NT2/D1 (cell line): ENCODE data around the gene REC8.
A peak's percentile ranks its signal among the peaks of the same experiment; 100 is the strongest.

Experiments used
- DNase-seq: peaks from one replicate; pipeline ENCODE4 v3.0.0-alpha.2; 2011; ENCODE audit warnings: low read depth, low spot score
- H3K27me3 ChIP-seq: 2 replicates; pipeline ENCODE4 v1.6.0; 2011; ENCODE audit warnings: mild to moderate bottlenecking; ENCODE audit not compliant: insufficient read length, insufficient read depth
- H3K36me3 ChIP-seq: 2 replicates; pipeline ENCODE4 v1.6.1; 2011; ENCODE audit warnings: mild to moderate bottlenecking, low read length, mixed read lengths; ENCODE audit not compliant: insufficient read depth, insufficient read length
- H3K4me1 ChIP-seq: 2 replicates; pipeline ENCODE4 v1.5.1; 2011; ENCODE audit not compliant: insufficient read depth, insufficient read length
- H3K4me3 ChIP-seq: 2 replicates; pipeline ENCODE4 v1.5.1; 2011; ENCODE audit warnings: low read depth; ENCODE audit not compliant: insufficient read length
- H3K9ac ChIP-seq: 2 replicates; pipeline ENCODE4 v1.6.0; 2011; ENCODE audit warnings: low read depth; ENCODE audit not compliant: insufficient read length
- H3K9me3 ChIP-seq: 2 replicates; pipeline ENCODE4 v1.5.1; 2011; ENCODE audit warnings: mild to moderate bottlenecking, low read length; ENCODE audit not compliant: insufficient read depth
- SUZ12 ChIP-seq: IDR thresholded peaks from 2 replicates; pipeline ENCODE4 v1.6.1; 2011; ENCODE audit not compliant: insufficient read length, insufficient read depth; ENCODE audit errors: extremely low read depth
- YY1 ChIP-seq: IDR thresholded peaks from 2 replicates; pipeline ENCODE4 v1.6.1; 2011; ENCODE audit not compliant: insufficient read length, insufficient read depth
- ZNF274 ChIP-seq: IDR thresholded peaks from 2 replicates; pipeline ENCODE4 v1.6.1; 2011; ENCODE audit warnings: mild to moderate bottlenecking, low read depth, low read length

REC8 gene

GRCh38 chr14:24162093-24162492 lies 9.8 kb upstream of the REC8 start:
- TF ChIP-seq YY1 (no peak), ZNF274 (no peak), SUZ12 (no peak)
- H3K9ac ChIP-seq, result no peak overlapping the region
- no peak overlapping the region for H3K4me3 ChIP-seq
- DNase-seq, result no peak
- no peaks in the 10 kb centered on the region for H3K9me3 ChIP-seq
- H3K27me3 ChIP-seq, result no peaks in the 10 kb centered on the region
- no peaks in the 10 kb centered on the region for H3K4me1 ChIP-seq
- peaks cover 83% of the 10 kb centered on the region for H3K36me3 ChIP-seq

- H3K9me3 ChIP-seq, result no peaks in the 10 kb centered on the region
- no peak overlapping the region for H3K4me3 ChIP-seq
- H3K27me3 ChIP-seq, result no peaks in the 10 kb centered on the region
- H3K36me3 ChIP-seq, result peaks cover 75% of the 10 kb centered on the region
- H3K4me1 ChIP-seq, result no peaks in the 10 kb centered on the region
- DNase-seq, result no peak
- TF ChIP-seq YY1, result no peak
- TF ChIP-seq SUZ12, result no peak
- no peak for TF ChIP-seq ZNF274
- no peak overlapping the region for H3K9ac ChIP-seq
Measured at GRCh38 chr14:24164518-24164991, 7.3 kb upstream of the REC8 start.

GRCh38 chr14:24165785-24166184 lies 6.1 kb upstream of the REC8 start:
- no peaks in the 10 kb centered on the region for H3K4me1 ChIP-seq
- no peaks in the 10 kb centered on the region for H3K9me3 ChIP-seq
- peaks cover 63% of the 10 kb centered on the region for H3K36me3 ChIP-seq
- no peak overlapping the region for H3K9ac ChIP-seq
- no peak overlapping the region for H3K4me3 ChIP-seq
- TF ChIP-seq YY1, result no peak
- DNase-seq, result no peak
- no peaks in the 10 kb centered on the region for H3K27me3 ChIP-seq

- Histone ChIP-seq H3K4me3 (no peak overlapping the region), H3K9ac (no peak overlapping the region), H3K36me3 (peaks cover 52% of the 10 kb centered on the region), H3K9me3 (no peaks in the 10 kb centered on the region), H3K4me1 (no peaks in the 10 kb centered on the region), H3K27me3 (no peaks in the 10 kb centered on the region)
- DNase-seq, result no peak
- TF ChIP-seq ZNF274 (no peak), YY1 (no peak), SUZ12 (no peak)
Measured at GRCh38 chr14:24167469-24168114, 4.3 kb upstream of the REC8 start.

GRCh38 chr14:24172261-24172860 lies 481 bp downstream of the REC8 start:
- Histone ChIP-seq H3K9me3 (no peaks in the 10 kb centered on the region), H3K27me3 (no peaks in the 10 kb centered on the region), H3K4me1 (peaks cover 3% of the 10 kb centered on the region), H3K4me3 (peak overlapping the region; percentile 45), H3K9ac (peak overlapping the region; percentile 44), H3K36me3 (peaks cover 20% of the 10 kb centered on the region)
- no peak for DNase-seq
- TF ChIP-seq YY1 (no peak), ZNF274 (no peak), SUZ12 (no peak)

- no peaks in the 10 kb centered on the region for H3K27me3 ChIP-seq
- no peaks in the 10 kb centered on the region for H3K9me3 ChIP-seq
- DNase-seq, result no peak
- peaks cover 3% of the 10 kb centered on the region for H3K4me1 ChIP-seq
- no peak overlapping the region for H3K4me3 ChIP-seq
- no peak overlapping the region for H3K9ac ChIP-seq
- H3K36me3 ChIP-seq, result peaks cover 21% of the 10 kb centered on the region
- TF ChIP-seq ZNF274, result no peak
- TF ChIP-seq SUZ12, result no peak
- TF ChIP-seq YY1, result no peak
Measured at GRCh38 chr14:24172871-24173281, 996 bp downstream of the REC8 start.

- H3K36me3 ChIP-seq, result peaks cover 53% of the 10 kb centered on the region
- no peak for DNase-seq
- H3K9ac ChIP-seq, result no peak overlapping the region
- peaks cover 3% of the 10 kb centered on the region for H3K4me1 ChIP-seq
- no peaks in the 10 kb centered on the region for H3K27me3 ChIP-seq
- TF ChIP-seq SUZ12, result no peak
- TF ChIP-seq YY1, result no peak
- TF ChIP-seq ZNF274, result no peak
- H3K4me3 ChIP-seq, result no peak overlapping the region
- H3K9me3 ChIP-seq, result no peaks in the 10 kb centered on the region
Measured at GRCh38 chr14:24176599-24176998, 4.7 kb downstream of the REC8 start.
